ENCODE results near the gene RPUSD1.

DNA sequence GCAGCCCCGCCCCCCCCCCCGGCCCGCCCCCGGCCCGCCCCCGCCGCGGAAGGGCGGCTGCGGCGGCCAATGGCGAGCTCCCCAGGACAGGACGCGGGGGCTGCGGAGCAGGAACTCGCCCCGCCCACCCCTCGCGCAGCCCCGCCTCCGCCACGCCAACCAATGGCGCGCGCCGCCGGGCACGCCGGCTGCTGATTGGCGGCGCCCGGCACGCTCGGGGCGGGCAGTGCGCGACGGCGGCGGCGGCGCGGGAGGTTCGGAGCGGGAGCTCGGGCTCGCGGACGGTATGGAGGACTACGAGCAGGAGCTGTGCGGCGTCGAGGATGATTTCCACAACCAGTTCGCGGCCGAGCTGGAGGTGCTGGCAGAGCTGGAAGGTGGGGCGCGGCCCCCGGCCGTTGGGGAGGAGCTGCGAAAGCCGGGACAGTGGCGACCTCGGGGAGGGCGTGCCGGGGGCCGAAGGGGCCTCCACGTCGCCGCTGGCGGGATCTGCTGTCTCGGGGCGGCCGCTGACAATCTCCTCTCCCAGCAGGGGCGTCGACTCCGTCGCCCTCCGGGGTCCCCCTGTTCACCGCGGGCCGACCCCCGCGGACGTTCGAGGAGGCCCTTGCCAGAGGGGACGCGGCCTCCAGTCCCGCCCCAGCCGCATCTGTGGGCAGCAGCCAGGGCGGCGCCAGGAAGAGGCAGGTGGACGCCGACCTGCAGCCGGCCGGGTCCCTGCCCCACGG, 382 bp upstream of the RPUSD1 start, which contains the start of gene CHTF18:
- TF ChIP-seq GATA3 (IDR thresholded peaks at IDR 0.05; ENCODE audit: low read depth, low read length), result no peak
- no peak for TF ChIP-seq GATA2 (IDR thresholded peaks at IDR 0.05; ENCODE audit: low read depth, low read length)
